ENCODE data around the gene SPAG16. TPM values are rescaled to one million over a fixed set of nuclear protein-coding genes. Genes with fewer than 3 reads are reported as not detected.
"Not testable (repeated sequence)": the region's sequence is repeated elsewhere in the genome, so short reads cannot be mapped to it uniquely, and the experiment has no call there.

The SPAG16 gene
- total and polyA plus RNA-seq, 2 experiments from 2014 or later: 28.9 to 30.7 TPM

DNA sequence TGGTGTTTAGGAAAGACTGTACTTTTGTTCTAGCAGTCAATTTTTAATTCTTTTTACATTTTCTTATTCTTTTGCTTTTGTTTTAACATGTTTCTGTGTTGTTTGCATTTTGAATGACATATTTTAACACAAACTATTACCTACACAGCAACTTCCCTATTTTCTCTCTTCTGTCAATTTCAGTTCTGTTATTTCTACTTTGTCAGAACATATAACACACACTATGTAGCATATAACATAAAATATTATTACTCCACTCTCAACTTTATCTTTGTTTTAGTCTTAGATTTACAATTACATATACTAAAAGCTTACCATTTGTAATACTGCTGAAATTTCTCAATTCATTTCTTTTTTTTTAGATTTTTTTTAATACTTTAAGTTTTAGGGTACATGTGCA, 753.9 kb downstream of the SPAG16 start:
- no peaks in the 10 kb centered on the region for H3K4me1 ChIP-seq (ENCODE audit: insufficient read depth)
- no peaks in the 10 kb centered on the region for H3F3A ChIP-seq (ENCODE audit: insufficient read depth)
- H3K9me3 ChIP-seq (ENCODE audit: low read depth): no peaks in the 10 kb centered on the region
- H2AFZ ChIP-seq: no peak overlapping the region
- H3K36me3 ChIP-seq (ENCODE audit: low read depth): no peaks in the 10 kb centered on the region
- H3K27ac ChIP-seq: no peak overlapping the region
- no peak overlapping the region for H3K4me2 ChIP-seq (ENCODE audit: unreplicated experiment)
- no peaks in the 10 kb centered on the region for H3K27me3 ChIP-seq (replicated peaks; ENCODE audit: insufficient read depth)
- DNase-seq: no peak
- no peak overlapping the region for H3K4me3 ChIP-seq
- no peaks in the 10 kb centered on the region for H4K20me1 ChIP-seq (ENCODE audit: insufficient read depth)
- no peak for TF ChIP-seq EZH2 (IDR thresholded peaks at IDR 0.05; ENCODE audit: insufficient read depth, poor library complexity, severe bottlenecking)
- TF ChIP-seq EZH2phosphoT487 (IDR thresholded peaks at IDR 0.05; ENCODE audit: insufficient read depth, low read depth): no peak
- no peak overlapping the region for H3K9ac ChIP-seq
- in situ Hi-C loops (cut with MboI): no loop called here
- H3K79me2 ChIP-seq (ENCODE audit: insufficient read depth): no peaks in the 10 kb centered on the region
- H3K9me2 ChIP-seq (ENCODE audit: insufficient read depth): no peaks in the 10 kb centered on the region

DNA sequence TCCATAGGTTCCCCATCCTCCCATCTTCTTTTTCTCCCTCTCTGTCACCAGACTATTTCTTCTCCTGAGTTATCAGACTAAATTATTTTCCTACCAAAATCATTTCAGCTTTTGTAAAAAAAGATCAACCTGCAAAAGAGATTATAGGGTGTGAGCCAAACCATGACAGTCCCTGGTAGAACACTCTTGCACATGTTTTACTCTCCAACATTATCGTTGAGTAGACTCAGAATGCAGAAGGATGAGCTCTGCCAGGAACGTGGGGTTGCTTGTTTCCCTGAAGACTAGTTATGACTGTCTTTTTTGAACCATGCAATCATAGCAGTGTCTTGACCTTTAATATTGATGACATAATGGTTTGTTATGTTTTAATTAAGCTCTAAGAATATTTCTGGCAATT, 766.5 kb downstream of the SPAG16 start:
- DNase-seq: no peak
- no peaks in the 10 kb centered on the region for H3F3A ChIP-seq (ENCODE audit: insufficient read depth)
- no peaks in the 10 kb centered on the region for H3K9me2 ChIP-seq (ENCODE audit: insufficient read depth)
- TF ChIP-seq EZH2phosphoT487 (IDR thresholded peaks at IDR 0.05; ENCODE audit: insufficient read depth, low read depth): no peak
- no peak for TF ChIP-seq EZH2 (IDR thresholded peaks at IDR 0.05; ENCODE audit: insufficient read depth, poor library complexity, severe bottlenecking)
- H3K4me1 ChIP-seq (ENCODE audit: insufficient read depth): no peaks in the 10 kb centered on the region
- no peak overlapping the region; the same call in 1 of the 2 replicates for H2AFZ ChIP-seq
- H3K27ac ChIP-seq: no peak overlapping the region
- 11 to 13% methylated on average over 2 of the region's 2 CpGs for WGBS, 2 experiments (ENCODE audit: low coverage in 1 of 2, low lambda C conversion rate in 2 of 2, missing lambda C conversion rate in 2 of 2)
- in situ Hi-C loops (cut with MboI): no loop called here
- no peaks in the 10 kb centered on the region for H3K27me3 ChIP-seq (replicated peaks; ENCODE audit: insufficient read depth)
- no peak overlapping the region for H3K4me3 ChIP-seq
- H3K9ac ChIP-seq: no peak overlapping the region
- H3K36me3 ChIP-seq (ENCODE audit: low read depth): no peaks in the 10 kb centered on the region
- no peaks in the 10 kb centered on the region for H3K79me2 ChIP-seq (ENCODE audit: insufficient read depth)
- H3K4me2 ChIP-seq (ENCODE audit: unreplicated experiment): no peak overlapping the region
- H4K20me1 ChIP-seq (ENCODE audit: insufficient read depth): no peaks in the 10 kb centered on the region
- H3K9me3 ChIP-seq (ENCODE audit: low read depth): no peaks in the 10 kb centered on the region

GRCh38 chr2:214051585-214051984, 767.3 kb downstream of the SPAG16 start:
- H3K27ac ChIP-seq: no peak overlapping the region
- in situ Hi-C loops (cut with MboI): no loop called here
- no peaks in the 10 kb centered on the region for H3K36me3 ChIP-seq (ENCODE audit: low read depth)
- no peak overlapping the region for H2AFZ ChIP-seq
- no peak overlapping the region for H3K4me2 ChIP-seq (ENCODE audit: unreplicated experiment)
- 70 to 71% methylated on average over 1 of the region's 1 CpG for WGBS, 2 experiments (ENCODE audit: low coverage in 1 of 2, low lambda C conversion rate in 2 of 2, missing lambda C conversion rate in 2 of 2)
- H3K9me3 ChIP-seq (ENCODE audit: low read depth): no peaks in the 10 kb centered on the region
- DNase-seq: no peak
- no peak overlapping the region for H3K4me3 ChIP-seq
- no peak for TF ChIP-seq EZH2 (IDR thresholded peaks at IDR 0.05; ENCODE audit: insufficient read depth, poor library complexity, severe bottlenecking)
- H3F3A ChIP-seq (ENCODE audit: insufficient read depth): no peaks in the 10 kb centered on the region
- no peaks in the 10 kb centered on the region for H3K4me1 ChIP-seq (ENCODE audit: insufficient read depth)
- H4K20me1 ChIP-seq (ENCODE audit: insufficient read depth): no peaks in the 10 kb centered on the region
- no peaks in the 10 kb centered on the region for H3K79me2 ChIP-seq (ENCODE audit: insufficient read depth)
- H3K9ac ChIP-seq: no peak overlapping the region
- H3K27me3 ChIP-seq (replicated peaks; ENCODE audit: insufficient read depth): no peaks in the 10 kb centered on the region
- no peaks in the 10 kb centered on the region for H3K9me2 ChIP-seq (ENCODE audit: insufficient read depth)

- H3K4me2 ChIP-seq (ENCODE audit: unreplicated experiment): no peak overlapping the region
- no peak for TF ChIP-seq EZH2phosphoT487 (IDR thresholded peaks at IDR 0.05; ENCODE audit: insufficient read depth, low read depth)
- H3K27ac ChIP-seq: no peak overlapping the region
- no peaks in the 10 kb centered on the region for H3K27me3 ChIP-seq (replicated peaks; ENCODE audit: insufficient read depth)
- 62 to 65% methylated on average over 5 of the region's 5 CpGs for WGBS, 2 experiments (ENCODE audit: low coverage in 1 of 2, low lambda C conversion rate in 2 of 2, missing lambda C conversion rate in 2 of 2)
- H3K4me3 ChIP-seq: no peak overlapping the region
- DNase-seq: no peak
- no peaks in the 10 kb centered on the region for H3K36me3 ChIP-seq (ENCODE audit: low read depth)
- H3K9me2 ChIP-seq (ENCODE audit: insufficient read depth): no peaks in the 10 kb centered on the region
- no peaks in the 10 kb centered on the region for H4K20me1 ChIP-seq (ENCODE audit: insufficient read depth)
- no peaks in the 10 kb centered on the region for H3K9me3 ChIP-seq (ENCODE audit: low read depth)
- no peak overlapping the region for H3K9ac ChIP-seq
- no peaks in the 10 kb centered on the region for H3F3A ChIP-seq (ENCODE audit: insufficient read depth)
- no peak overlapping the region for H2AFZ ChIP-seq
- no peaks in the 10 kb centered on the region for H3K4me1 ChIP-seq (ENCODE audit: insufficient read depth)
- H3K79me2 ChIP-seq (ENCODE audit: insufficient read depth): no peaks in the 10 kb centered on the region
- in situ Hi-C loops (cut with MboI): no loop called here
Measured at GRCh38 chr2:214052235-214052634, 768.0 kb downstream of the SPAG16 start.

DNA sequence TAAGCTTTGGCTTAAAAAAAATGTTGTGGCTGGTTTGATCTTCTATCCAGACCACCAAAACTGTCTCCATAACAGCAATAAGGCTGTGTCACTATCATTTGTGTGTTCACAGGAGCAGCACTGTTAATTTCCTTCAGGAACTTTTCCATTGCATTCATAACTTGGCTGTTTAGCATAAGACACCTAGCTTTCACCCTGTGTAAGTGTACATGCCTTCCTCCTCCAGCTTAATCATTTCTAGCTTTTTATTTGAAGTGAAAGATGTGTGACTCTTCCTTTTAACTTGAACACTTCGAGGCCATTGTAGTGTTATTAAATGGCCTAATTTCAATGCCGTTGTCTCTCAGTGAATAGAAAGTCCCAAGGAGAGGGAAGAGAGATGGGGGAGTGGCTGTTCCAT, 773.7 kb downstream of the SPAG16 start:
- H3K27me3 ChIP-seq (replicated peaks; ENCODE audit: insufficient read depth): no peaks in the 10 kb centered on the region
- H3K9ac ChIP-seq: no peak overlapping the region
- H3K27ac ChIP-seq: no peak overlapping the region
- H2AFZ ChIP-seq: no peak overlapping the region
- in situ Hi-C loops (cut with MboI): no loop called here
- no peaks in the 10 kb centered on the region for H3F3A ChIP-seq (ENCODE audit: insufficient read depth)
- H3K4me1 ChIP-seq (ENCODE audit: insufficient read depth): no peaks in the 10 kb centered on the region
- TF ChIP-seq EZH2 (IDR thresholded peaks at IDR 0.05; ENCODE audit: insufficient read depth, poor library complexity, severe bottlenecking) (no peak), EZH2phosphoT487 (IDR thresholded peaks at IDR 0.05; ENCODE audit: insufficient read depth, low read depth) (no peak)
- no peak overlapping the region for H3K4me2 ChIP-seq (ENCODE audit: unreplicated experiment)
- no peak for DNase-seq
- no peak overlapping the region for H3K4me3 ChIP-seq
- H4K20me1 ChIP-seq (ENCODE audit: insufficient read depth): no peaks in the 10 kb centered on the region
- WGBS, 2 experiments (ENCODE audit: low coverage in 1 of 2, low lambda C conversion rate in 2 of 2, missing lambda C conversion rate in 2 of 2): 78 to 87% methylated on average over 2 of the region's 2 CpGs
- no peaks in the 10 kb centered on the region for H3K9me3 ChIP-seq (ENCODE audit: low read depth)
- H3K9me2 ChIP-seq (ENCODE audit: insufficient read depth): no peaks in the 10 kb centered on the region
- no peaks in the 10 kb centered on the region for H3K36me3 ChIP-seq (ENCODE audit: low read depth)
- no peaks in the 10 kb centered on the region for H3K79me2 ChIP-seq (ENCODE audit: insufficient read depth)

DNA sequence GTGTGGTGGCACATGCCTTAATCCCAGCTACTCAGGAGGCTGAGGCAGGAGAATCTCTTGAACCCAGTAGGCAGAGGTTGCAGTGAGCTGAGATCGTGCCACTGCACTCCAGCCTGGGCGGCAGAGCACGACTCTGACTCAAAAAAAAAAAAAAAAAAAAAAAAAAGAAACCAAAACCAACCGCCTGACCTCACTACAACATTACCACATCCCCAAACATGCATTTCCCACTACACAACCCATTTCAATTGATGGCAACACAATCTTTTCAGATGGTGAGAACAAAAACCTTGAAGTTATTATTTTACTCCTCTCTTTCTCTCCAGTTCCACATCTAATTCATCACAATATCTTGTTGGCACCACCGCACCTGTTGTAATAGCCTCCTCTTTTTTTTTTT, 778.0 kb downstream of the SPAG16 start:
- DNase-seq; H3K9me3 ChIP-seq (ENCODE audit: low read depth); H3K9me2 ChIP-seq (ENCODE audit: insufficient read depth); H2AFZ ChIP-seq; in situ Hi-C loops (cut with MboI); H3K27me3 ChIP-seq (replicated peaks; ENCODE audit: insufficient read depth); H3F3A ChIP-seq (ENCODE audit: insufficient read depth); H3K4me3 ChIP-seq; H3K4me2 ChIP-seq (ENCODE audit: unreplicated experiment); H3K27ac ChIP-seq; H3K79me2 ChIP-seq (ENCODE audit: insufficient read depth); H4K20me1 ChIP-seq (ENCODE audit: insufficient read depth); H3K4me1 ChIP-seq (ENCODE audit: insufficient read depth); H3K9ac ChIP-seq; H3K36me3 ChIP-seq (ENCODE audit: low read depth): not testable (repeated sequence)
- WGBS, 2 experiments (ENCODE audit: low coverage in 1 of 2, low lambda C conversion rate in 2 of 2, missing lambda C conversion rate in 2 of 2): 82 to 87% methylated on average over 3 to 5 of the region's 5 CpGs

All from GM23248 (cell line).